ENCODE data around the gene TMEM139.

Gene TMEM139

GRCh38 chr7:143323653-143324052 lies 38.9 kb downstream of the TMEM139 start:
- DNase-seq (ENCODE audit: low read depth in 2 of 2): no peak

- DNase-seq (ENCODE audit: low read depth in 2 of 2): no peak
Observed at GRCh38 chr7:143325240-143325639, 40.5 kb downstream of the TMEM139 start.

- no peak for DNase-seq (ENCODE audit: low read depth in 2 of 2)
Observed at GRCh38 chr7:143327903-143328302, 43.1 kb downstream of the TMEM139 start.

- no peak for DNase-seq (ENCODE audit: low read depth in 2 of 2)
Observed at GRCh38 chr7:143329471-143330170, 44.9 kb downstream of the TMEM139 start.

GRCh38 chr7:143331179-143331801 lies 46.5 kb downstream of the TMEM139 start:
- DNase-seq (ENCODE audit: low read depth in 2 of 2): no peak

- DNase-seq (ENCODE audit: low read depth in 2 of 2): no peak
Observed at GRCh38 chr7:143334244-143334643, 49.5 kb downstream of the TMEM139 start.

GRCh38 chr7:143337216-143337615 lies 52.5 kb downstream of the TMEM139 start:
- DNase-seq (ENCODE audit: low read depth in 2 of 2): no peak

Data from stimulated activated CD4-positive, alpha-beta T cell treated with anti-CD3 and anti-CD28 coated beads, Interleukin-4, amount 100 ng/mL, for 48 hours (primary cell).